ENCODE data around the gene MPDZ.

The MPDZ gene

DNA sequence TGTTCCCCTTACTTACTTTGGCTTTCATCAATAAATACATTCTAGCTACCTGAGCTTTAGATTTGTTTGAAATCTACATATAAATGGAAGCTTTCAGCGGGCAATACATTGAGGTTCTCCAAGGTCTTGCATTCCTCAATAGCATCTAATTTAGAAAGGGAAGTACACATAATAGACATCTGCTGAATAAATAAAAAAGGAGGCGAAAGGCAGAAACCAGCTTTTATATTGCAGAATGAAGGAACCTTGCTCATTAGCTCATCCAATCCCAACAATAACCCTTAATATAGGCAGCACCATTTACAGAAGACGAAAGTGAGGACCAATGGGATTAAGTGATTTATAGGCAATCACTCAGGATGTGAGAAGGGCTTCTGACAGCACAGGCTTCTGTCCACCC lies 147.5 kb downstream of the MPDZ start:
- no peak for DNase-seq

GRCh38 chr9:13131416-13131815 lies 148.1 kb downstream of the MPDZ start:
- no peak for DNase-seq

- no peak for DNase-seq
Measured at GRCh38 chr9:13128266-13128860, 151.1 kb downstream of the MPDZ start.

DNA sequence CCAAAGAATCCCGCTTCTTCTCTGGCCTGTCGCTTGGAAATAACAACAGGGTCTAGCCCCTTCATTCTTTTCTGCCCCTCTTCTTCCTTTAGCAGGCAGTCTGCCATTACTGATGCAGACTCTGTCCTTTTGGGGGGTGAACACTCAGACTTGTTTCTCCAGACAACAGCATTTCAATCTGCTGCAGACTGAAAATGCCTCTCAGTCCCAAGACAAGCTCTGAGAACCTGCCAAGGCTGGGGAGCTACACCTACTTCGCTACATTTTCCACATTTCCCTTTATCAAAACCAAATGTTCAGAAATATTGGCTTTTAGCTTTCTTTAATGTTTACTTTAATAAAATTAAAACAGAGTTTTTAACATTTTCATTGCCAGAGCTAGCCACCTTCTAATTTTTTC lies 152.4 kb downstream of the MPDZ start:
- DNase-seq, result no peak

GRCh38 chr9:13125261-13125660 lies 154.2 kb downstream of the MPDZ start:
- DNase-seq, result no peak

- DNase-seq, result no peak
Measured at GRCh38 chr9:13122756-13123369, 156.6 kb downstream of the MPDZ start.

DNA sequence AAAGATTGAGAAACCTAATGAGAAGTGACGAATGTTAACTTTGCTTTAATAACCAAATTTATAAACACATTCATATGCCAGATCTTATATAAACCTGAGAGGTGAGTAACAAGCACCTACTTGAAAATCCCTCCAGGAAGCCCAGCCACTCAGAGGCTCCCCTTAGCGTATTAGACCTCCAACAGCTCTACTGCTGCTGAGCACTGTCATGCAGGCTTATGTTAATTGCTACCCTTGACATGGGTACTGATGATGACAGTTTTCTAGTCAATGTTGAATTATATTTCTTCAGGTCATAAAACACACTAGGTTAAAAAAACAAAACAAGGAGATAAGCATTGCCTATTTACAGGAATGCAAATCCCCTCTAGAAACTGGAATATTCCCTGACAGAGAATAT lies 161.2 kb downstream of the MPDZ start:
- no peak for DNase-seq

- no peak for DNase-seq
Measured at GRCh38 chr9:13116292-13116691, 163.2 kb downstream of the MPDZ start.

DNA sequence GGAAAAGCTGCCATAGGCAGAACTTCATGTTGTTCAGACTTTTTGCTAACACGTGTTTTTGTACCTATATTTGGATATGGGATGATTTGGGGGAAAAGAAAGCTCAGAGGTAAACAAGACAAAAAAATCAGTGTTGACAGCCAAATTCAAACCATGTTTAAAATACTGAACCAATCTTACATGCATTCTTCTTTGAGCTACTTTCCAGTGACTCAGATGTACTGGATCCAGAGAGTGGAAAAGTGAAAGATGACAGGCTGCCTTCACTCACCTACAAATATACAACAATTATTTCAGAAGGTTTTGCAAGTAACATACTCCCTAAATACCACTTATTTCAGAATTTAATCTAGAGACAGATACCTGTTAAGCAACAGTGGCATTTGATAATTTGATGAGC lies 165.7 kb downstream of the MPDZ start:
- DNase-seq, result no peak

GRCh38 chr9:13113216-13113615 lies 166.3 kb downstream of the MPDZ start:
- DNase-seq, result no peak

DNA sequence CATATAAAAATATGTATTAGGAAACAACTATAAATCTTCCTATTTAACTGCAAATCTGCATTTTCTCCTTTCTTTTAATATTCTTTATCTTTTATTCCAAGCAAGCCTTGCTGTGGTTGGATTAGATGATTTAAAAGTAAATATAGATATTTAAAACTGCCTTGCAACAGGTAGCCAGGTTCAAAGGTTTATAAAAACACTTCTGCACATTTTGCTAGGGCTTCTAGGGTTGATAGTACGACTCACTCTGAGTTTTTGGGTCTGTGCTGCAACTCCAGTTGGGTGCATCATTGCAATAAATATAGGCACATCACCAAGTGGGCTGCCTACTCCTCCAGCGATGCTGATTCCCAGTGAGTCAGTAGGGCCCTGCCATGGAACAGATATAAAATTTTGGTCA lies 167.7 kb downstream of the MPDZ start:
- no peak for DNase-seq

- DNase-seq, result no peak
Measured at GRCh38 chr9:13110766-13111417, 168.6 kb downstream of the MPDZ start.

DNA sequence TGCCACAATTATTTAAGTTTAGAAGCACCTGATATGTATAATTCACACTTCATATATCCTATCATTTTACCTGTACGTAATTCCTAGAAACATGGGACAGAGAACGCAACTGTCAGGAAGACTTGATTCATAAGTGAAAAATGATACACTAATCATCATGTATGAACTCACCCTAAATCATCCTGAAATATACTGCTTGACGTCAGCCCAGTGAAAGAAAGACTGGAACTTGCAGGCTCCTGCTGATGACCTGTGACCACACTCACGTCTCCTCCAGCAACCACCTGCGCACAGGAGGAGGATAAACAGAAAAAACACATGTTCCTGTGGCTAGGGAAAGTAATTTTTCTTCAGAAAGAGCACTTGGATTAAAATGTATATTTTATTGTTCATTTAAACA lies 169.7 kb downstream of the MPDZ start:
- no peak for DNase-seq

DNA sequence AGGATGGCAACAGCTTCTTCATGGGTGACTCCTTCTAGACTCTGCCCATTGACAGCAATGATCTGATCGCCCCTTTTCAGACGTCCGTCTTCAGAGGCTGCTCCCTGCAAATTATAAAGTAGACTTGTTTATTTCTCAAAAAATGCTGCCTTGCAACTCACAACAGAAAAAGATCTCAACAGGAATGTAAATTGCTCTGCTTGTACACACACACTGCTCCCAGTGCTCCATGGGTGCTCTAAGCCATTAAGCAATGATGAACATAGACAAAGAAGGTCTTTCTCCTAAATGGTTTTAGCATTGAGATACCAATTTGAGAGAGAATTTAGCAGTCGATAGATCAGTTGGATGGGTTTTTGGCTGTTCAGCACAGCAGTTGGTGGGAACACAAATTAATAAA lies 172.5 kb downstream of the MPDZ start:
- no peak for DNase-seq

GRCh38 chr9:13100914-13101572 lies 178.4 kb downstream of the MPDZ start:
- DNase-seq, result no peak

DNA sequence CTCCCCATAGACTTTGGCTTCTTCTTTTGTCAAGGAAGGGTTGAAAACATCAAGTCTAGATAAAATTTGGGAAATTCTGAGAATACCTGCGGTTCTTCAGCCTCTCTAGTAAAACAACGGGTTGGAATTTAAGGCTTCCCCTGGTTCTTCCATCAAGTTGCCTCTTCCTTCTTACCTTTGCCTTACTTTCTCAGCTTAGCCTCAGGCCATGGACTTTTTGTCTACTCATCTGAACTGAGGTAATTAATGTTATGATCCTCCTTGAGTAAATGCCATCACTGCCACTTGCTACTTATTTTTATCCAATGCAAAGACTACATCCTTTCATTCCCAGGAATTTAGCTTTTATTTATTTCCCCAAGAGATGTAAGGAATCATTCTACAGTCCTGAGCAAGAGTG lies 184.4 kb downstream of the MPDZ start:
- DNase-seq, result no peak

DNA sequence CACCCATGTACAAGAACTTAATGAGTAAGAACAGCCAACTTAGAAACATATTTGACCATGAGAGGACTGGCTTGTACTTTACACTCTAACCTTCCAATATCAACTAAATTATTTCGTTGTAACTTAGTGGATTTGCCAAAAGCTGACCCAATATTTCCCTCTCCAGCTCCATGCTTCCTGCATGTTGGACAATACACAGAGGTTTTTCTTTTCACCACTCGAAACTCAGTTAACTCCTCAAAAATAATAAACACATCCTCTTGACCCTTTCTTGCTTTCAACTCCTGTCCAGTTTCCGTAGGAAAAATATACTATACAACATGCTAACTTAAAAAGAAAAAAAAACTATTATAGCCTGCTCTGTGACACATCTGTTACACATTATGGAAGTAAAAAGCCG lies 188.9 kb downstream of the MPDZ start:
- no peak for DNase-seq

DNA sequence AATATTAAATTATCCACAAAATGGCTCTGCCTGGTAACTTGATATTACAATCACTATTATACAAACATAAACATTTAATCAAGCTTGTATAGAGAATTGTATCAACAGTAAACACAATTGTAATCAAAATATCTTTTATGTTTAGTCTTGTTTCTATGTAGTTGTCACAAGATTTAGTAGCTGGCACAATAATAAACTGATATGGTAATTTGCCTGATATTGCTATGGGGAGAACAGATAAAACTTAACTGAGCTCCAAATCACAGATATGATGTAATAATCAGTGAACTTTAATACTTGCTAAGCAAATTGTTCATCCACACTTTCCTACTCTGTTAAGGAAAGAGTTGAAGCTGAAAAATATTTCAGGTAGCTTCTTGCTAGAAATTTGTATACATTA lies 189.8 kb downstream of the MPDZ start:
- DNase-seq, result no peak

- peak; percentile 12 for DNase-seq
Measured at GRCh38 chr9:13088720-13089427, 190.6 kb downstream of the MPDZ start.

- DNase-seq, result no peak
Measured at GRCh38 chr9:13083963-13084528, 195.4 kb downstream of the MPDZ start.

DNA sequence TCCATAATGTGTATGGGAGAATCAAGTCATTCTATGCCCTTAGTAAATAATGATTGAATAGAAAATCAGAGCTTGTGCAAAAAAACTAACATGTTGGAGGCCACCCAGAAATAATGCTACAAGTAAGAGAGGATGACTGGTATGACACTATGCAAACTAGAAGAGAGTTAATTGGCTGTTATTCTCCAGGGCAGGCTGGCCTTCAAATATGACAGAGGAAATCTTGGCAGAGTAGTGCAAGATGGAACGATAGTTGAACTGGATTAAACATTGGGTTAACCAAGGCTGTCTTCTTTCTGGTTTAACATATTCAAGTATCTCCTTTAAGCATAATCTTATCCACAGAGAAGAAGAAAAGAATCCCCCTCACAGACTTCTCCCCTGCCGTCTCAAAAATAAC lies 196.1 kb downstream of the MPDZ start:
- no peak for DNase-seq

- DNase-seq, result no peak
Measured at GRCh38 chr9:13082796-13083195, 196.7 kb downstream of the MPDZ start.

- DNase-seq, result no peak
Measured at GRCh38 chr9:13078164-13078563, 201.3 kb downstream of the MPDZ start.
